GM12878 (cell line): ENCODE measurements around the gene ITPR3. TPM values are rescaled to one million over a fixed set of nuclear protein-coding genes. Genes with fewer than 3 reads are reported as not detected.

Source experiments
- ATAC-seq: fragments of 200-7000 bp; cut with Tn5 transposase; 3 replicates; pipeline ENCODE4 v1.9.1; 2020; ENCODE audit warnings: mild to moderate bottlenecking, moderate library complexity
- BruUV-seq: library from RNA; stranded (reverse); fragments of 400-500 nt; replicated peaks from 2 replicates; lab custom pipeline; 2021; lab: Mats Ljungman, UMichigan
- CTCF ChIA-PET: fragments of 300-600 bp; sonication (Branson Sonifier 250); formaldehyde crosslinking; extraction: SDS; loops from one replicate; lab custom pipeline; 2021; ENCODE audit warnings: inconsistent platforms; lab: Yijun Ruan, JAX
- POLR2A ChIA-PET: fragments of 350-600 bp; formaldehyde crosslinking; extraction: SDS; loops from one replicate; lab custom pipeline; 2021; ENCODE audit warnings: inconsistent platforms; lab: Charles Lee
- RAD21 ChIA-PET: fragments of 300-600 bp; sonication (Branson Sonifier 250); formaldehyde crosslinking; loops from one replicate; lab custom pipeline; 2023; ENCODE audit warnings: antibody characterized with exemption; ENCODE audit not compliant: unreplicated experiment; lab: Charles Lee
- SMC1A ChIA-PET: fragments of 300-600 bp; sonication (Branson Sonifier 250); formaldehyde crosslinking; loops from one replicate; lab custom pipeline; 2023; ENCODE audit not compliant: unreplicated experiment, uncharacterized antibody; lab: Charles Lee
- DNase-seq: peaks from one replicate; pipeline ENCODE4 v3.0.0-alpha.2; 2011; ENCODE audit warnings: low read depth, low spot score
- FAIRE-seq: peaks from 3 replicates; lab custom pipeline; 2011; peaks lifted over from hg19 to GRCh38; lab: Jason Lieb, UNC
- H2AFZ ChIP-seq: 2 replicates; pipeline ENCODE4 v1.6.0; 2011; ENCODE audit warnings: low read depth, low read length, control low read depth; ENCODE audit not compliant: control insufficient read depth
- H3K27ac ChIP-seq: 2 replicates; pipeline ENCODE4 v1.5.1; 2011; ENCODE audit warnings: control low read depth; ENCODE audit not compliant: control insufficient read depth, insufficient read depth
- H3K27me3 ChIP-seq, 2 experiments: replicated peaks in 1 of 2; 2 replicates each; pipeline versions ENCODE4 v1.6.0 to v1.6.1; 2011; ENCODE audit warnings: low read length in 1 of 2; ENCODE audit not compliant: control insufficient read depth in 2 of 2, insufficient read depth in 2 of 2
- H3K36me3 ChIP-seq, 2 experiments: 2 replicates each; pipeline ENCODE4 v1.5.1; 2011; ENCODE audit warnings: low read length in 1 of 2; ENCODE audit not compliant: control insufficient read depth in 2 of 2, insufficient read depth in 2 of 2
- H3K4me1 ChIP-seq: 2 replicates; pipeline ENCODE4 v1.6.1; 2011; ENCODE audit warnings: mild to moderate bottlenecking, low read length, moderate library complexity, mixed read lengths; ENCODE audit not compliant: control insufficient read depth, insufficient read depth
- H3K4me2 ChIP-seq: 2 replicates; pipeline ENCODE4 v1.6.0; 2011; ENCODE audit warnings: control low read depth; ENCODE audit not compliant: control insufficient read depth, insufficient read depth
- H3K4me3 ChIP-seq: fragments of 200-600 bp; sonication (generic); 2 replicates; pipeline ENCODE4 v1.5.1; 2016
- H3K79me2 ChIP-seq: 2 replicates; pipeline ENCODE4 v1.6.0; 2011; ENCODE audit warnings: low read length; ENCODE audit not compliant: control insufficient read depth, insufficient read depth
- H3K9ac ChIP-seq: 2 replicates; pipeline ENCODE4 v1.8.0; 2011; ENCODE audit warnings: low read length, control low read depth, mixed read lengths; ENCODE audit not compliant: control insufficient read depth, insufficient read depth
- H3K9me3 ChIP-seq: replicated peaks from 3 replicates; pipeline ENCODE4 v1.5.1; 2011; ENCODE audit warnings: mild to moderate bottlenecking, low read length; ENCODE audit not compliant: control insufficient read depth, insufficient read depth
- H4K20me1 ChIP-seq: 2 replicates; pipeline ENCODE4 v1.6.0; 2011; ENCODE audit not compliant: control insufficient read depth, insufficient read depth
- CREB1 ChIP-seq: IDR thresholded peaks from 2 replicates; pipeline ENCODE4 v1.6.1; 2012; ENCODE audit warnings: low read depth, mild to moderate bottlenecking, inconsistent platforms
- IKZF2 ChIP-seq, 2 experiments: fragments of 450-650 bp; IDR thresholded peaks; 2 replicates each; pipeline ENCODE4 v1.6.1; 2017; ENCODE audit warnings: mild to moderate bottlenecking in 2 of 2, moderate library complexity in 2 of 2
- PAX8 ChIP-seq: fragments of 450-650 bp; IDR thresholded peaks from 2 replicates; pipeline ENCODE4 v1.6.1; 2017; ENCODE audit warnings: mild to moderate bottlenecking, moderate library complexity
- POLR2A ChIP-seq: IDR thresholded peaks from 2 replicates; pipeline ENCODE4 v1.6.1; 2011; ENCODE audit warnings: low read depth, mild to moderate bottlenecking, low read length
- POLR2AphosphoS2 ChIP-seq: IDR thresholded peaks from 2 replicates; pipeline ENCODE4 v1.6.1; 2011; ENCODE audit warnings: low read depth, mild to moderate bottlenecking, low read length, improper control_type of control experiment, moderate library complexity
- POU2F2 ChIP-seq: IDR thresholded peaks from 3 replicates; pipeline ENCODE4 v1.6.1; 2011; ENCODE audit warnings: low read depth, mild to moderate bottlenecking, low read length, borderline replicate concordance
- SP1 ChIP-seq: IDR thresholded peaks from one replicate; pipeline ENCODE4 v1.6.1; 2011; ENCODE audit warnings: low read depth, low read length
- ZBED1 ChIP-seq: IDR thresholded peaks from 2 replicates; pipeline ENCODE4 v1.6.1; 2016; ENCODE audit warnings: borderline replicate concordance
- WGBS: methylation state at CpG from one replicate; pipeline ENCODE4 v1.1.6; 2016; ENCODE audit warnings: low lambda C conversion rate; ENCODE audit not compliant: insufficient replicate concordance, insufficient coverage; ENCODE audit errors: missing lambda C conversion rate; 5-methylcytosine and 5-hydroxymethylcytosine counted together
- in situ Hi-C: fragments of 300-500 bp; cut with MboI; formaldehyde crosslinking; loops from 9 replicates; pipeline ENCODE4 v1.14.3; 2018; ENCODE audit warnings: mixed read lengths
- intact Hi-C: fragments of 100-400 bp; cut with micrococcal nuclease; formaldehyde crosslinking; loops from one replicate; pipeline ENCODE4 v1.14.2; 2022; ENCODE audit not compliant: unreplicated experiment
- polyA plus RNA-seq, 11 experiments: library from polyadenylated mRNA; depleted of rRNA in 4 of 11; unstranded in 6 of 11; stranded (reverse) in 5 of 11; fragments of >200 nt; fragmentation: Nextera tagmentation in 4 of 11; fragmentation: Illumina TruSeq in 1 of 11; extraction: Ambion mirVana in 4 of 11; extraction: Trizol in 1 of 11; gene quantifications; 1 replicate in 1 of 11; 2 replicates in 10 of 11; pipeline versions ENCODE4 v1.2.1 to v1.2.3, GENCODE V29; 2011 to 2016; ENCODE audit warnings: inconsistent platforms in 2 of 11, missing spikeins in 2 of 11, low read depth in 1 of 11
- total RNA-seq, 4 experiments: library from RNA; depleted of rRNA in 3 of 4; stranded (reverse); fragments of >200 nt in 3 of 4; fragmentation: Illumina TruSeq in 1 of 4; extraction: Trizol in 1 of 4; gene quantifications; 2 replicates each; pipeline versions ENCODE4 v1.2.1 to v1.2.3, GENCODE V29; 2013 to 2021
- TF ChIP-seq, protein P1 (sequence below): fragments of 450-650 bp; conservative IDR thresholded peaks from 2 replicates; pipeline ENCODE4 v1.6.1; 2017; ENCODE audit warnings: mild to moderate bottlenecking, moderate library complexity

Gene ITPR3
- total and polyA plus RNA-seq, 10 of the 15 experiments (the other 5 are each of a cell fraction or from before 2014, with no cell fraction given): 0.32 to 34.0 (median 11.9) TPM

- no peak for DNase-seq
- no peak overlapping the region for H3K4me2 ChIP-seq
- ChIA-PET RAD21 (no interaction called here), POLR2A (interaction anchor here (1.0 kb wide), 1 partner anchor 25 kb away, joined by 6 read pairs; no protein-coding TSS in a partner anchor), CTCF (interaction anchor here (1.2 to 3.4 kb wide), 5 partner anchors 12 to 138 kb away, joined by 3 to 16 read pairs (median 4); partner anchors contain the start of gene UQCC2), SMC1A (interaction anchor here (0.8 to 1.2 kb wide), 2 partner anchors 12 to 131 kb away, joined by 3 read pairs; partner anchors contain the start of gene UQCC2)
- H3K27ac ChIP-seq: no peak overlapping the region
- H3K9ac ChIP-seq: no peak overlapping the region
- FAIRE-seq: no peak
- BruUV-seq: no TSS peak
- H3K4me1 ChIP-seq: peaks cover 12% of the 10 kb centered on the region
- TF ChIP-seq ZBED1 (no peak), SP1 (no peak), IKZF2 (IDR thresholded peaks at IDR 0.05) (no peak), POLR2A (no peak), CREB1 (no peak), POU2F2 (no peak), POLR2AphosphoS2 (no peak), PAX8 (no peak)
- TF ChIP-seq, protein P1, sequence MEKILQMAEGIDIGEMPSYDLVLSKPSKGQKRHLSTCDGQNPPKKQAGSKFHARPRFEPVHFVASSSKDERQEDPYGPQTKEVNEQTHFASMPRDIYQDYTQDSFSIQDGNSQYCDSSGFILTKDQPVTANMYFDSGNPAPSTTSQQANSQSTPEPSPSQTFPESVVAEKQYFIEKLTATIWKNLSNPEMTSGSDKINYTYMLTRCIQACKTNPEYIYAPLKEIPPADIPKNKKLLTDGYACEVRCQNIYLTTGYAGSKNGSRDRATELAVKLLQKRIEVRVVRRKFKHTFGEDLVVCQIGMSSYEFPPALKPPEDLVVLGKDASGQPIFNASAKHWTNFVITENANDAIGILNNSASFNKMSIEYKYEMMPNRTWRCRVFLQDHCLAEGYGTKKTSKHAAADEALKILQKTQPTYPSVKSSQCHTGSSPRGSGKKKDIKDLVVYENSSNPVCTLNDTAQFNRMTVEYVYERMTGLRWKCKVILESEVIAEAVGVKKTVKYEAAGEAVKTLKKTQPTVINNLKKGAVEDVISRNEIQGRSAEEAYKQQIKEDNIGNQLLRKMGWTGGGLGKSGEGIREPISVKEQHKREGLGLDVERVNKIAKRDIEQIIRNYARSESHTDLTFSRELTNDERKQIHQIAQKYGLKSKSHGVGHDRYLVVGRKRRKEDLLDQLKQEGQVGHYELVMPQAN: no peak
- H3K27me3 ChIP-seq: peaks cover 6 to 11% of the 10 kb centered on the region in 2 experiments; a peak in 2 of 4 replicates
- H2AFZ ChIP-seq: no peak overlapping the region
- no peak overlapping the region for H3K4me3 ChIP-seq
- H3K79me2 ChIP-seq: no peaks in the 10 kb centered on the region
- in situ Hi-C loops: no loop called here
- no peaks in the 10 kb centered on the region for H3K9me3 ChIP-seq
- intact Hi-C loops: no loop called here
- H4K20me1 ChIP-seq: no peaks in the 10 kb centered on the region
- 23% methylated on average over 3 of the region's 3 CpGs for WGBS
- no peak for ATAC-seq
- H3K36me3 ChIP-seq: no peaks in the 10 kb centered on the region
Observed at GRCh38 chr6:33723371-33724085, 102.4 kb downstream of the ITPR3 start.
